Upper lobe of left lung (tissue), 4 donors: ENCODE results near the gene COBL.

Source experiments
- CTCF ChIP-seq, 6 experiments: fragments of 450-650 bp in 4 of 6; fragments of 200-600 bp in 2 of 6; sonication (generic) in 2 of 6; IDR thresholded peaks; one replicate each; pipeline ENCODE4 v1.5.1; 2016 to 2019; ENCODE audit warnings: antibody characterized with exemption in 6 of 6
- POLR2A ChIP-seq, 4 donors: fragments of 450-650 bp; IDR thresholded peaks; one replicate each; pipeline ENCODE4 v1.5.1; 2016 to 2017; ENCODE audit warnings: antibody characterized with exemption in 4 of 4, mild to moderate bottlenecking in 2 of 4

- TF ChIP-seq CTCF (IDR thresholded peaks at IDR 0.05) (no peak), POLR2A (IDR thresholded peaks at IDR 0.05) (no peak)
Measured at GRCh38 chr7:51077987-51078370, 238.6 kb downstream of the COBL start.
